ENCODE results near the gene ACSS3. TPM values are rescaled to one million over a fixed set of nuclear protein-coding genes. Genes with fewer than 3 reads are reported as not detected.

Gene ACSS3
- total and polyA plus RNA-seq, 10 of the 15 experiments (the other 5 are each of a cell fraction or from before 2014, with no cell fraction given): 0.06 to 0.31 TPM; not detected in 8

DNA sequence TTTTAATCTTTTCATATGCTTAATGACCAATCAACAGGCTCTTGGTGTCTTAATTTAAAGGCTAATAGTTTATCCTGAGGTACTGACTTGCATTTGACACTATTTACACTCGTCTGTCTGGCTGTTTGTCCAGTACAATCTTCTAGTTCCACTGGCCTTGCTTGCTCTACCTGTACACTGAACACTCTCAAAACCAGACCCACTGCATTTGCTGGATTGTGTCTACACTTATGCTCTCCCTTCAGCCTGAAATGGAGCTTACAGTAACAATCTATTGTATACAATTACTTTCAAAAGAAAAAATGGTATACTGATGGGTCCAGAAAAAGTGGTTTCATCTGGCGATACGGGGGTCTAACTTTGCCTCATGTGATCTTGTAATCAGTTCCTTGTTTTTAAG lies 2.3 kb upstream of the ACSS3 start (continued):
- TF ChIP-seq, protein P1, sequence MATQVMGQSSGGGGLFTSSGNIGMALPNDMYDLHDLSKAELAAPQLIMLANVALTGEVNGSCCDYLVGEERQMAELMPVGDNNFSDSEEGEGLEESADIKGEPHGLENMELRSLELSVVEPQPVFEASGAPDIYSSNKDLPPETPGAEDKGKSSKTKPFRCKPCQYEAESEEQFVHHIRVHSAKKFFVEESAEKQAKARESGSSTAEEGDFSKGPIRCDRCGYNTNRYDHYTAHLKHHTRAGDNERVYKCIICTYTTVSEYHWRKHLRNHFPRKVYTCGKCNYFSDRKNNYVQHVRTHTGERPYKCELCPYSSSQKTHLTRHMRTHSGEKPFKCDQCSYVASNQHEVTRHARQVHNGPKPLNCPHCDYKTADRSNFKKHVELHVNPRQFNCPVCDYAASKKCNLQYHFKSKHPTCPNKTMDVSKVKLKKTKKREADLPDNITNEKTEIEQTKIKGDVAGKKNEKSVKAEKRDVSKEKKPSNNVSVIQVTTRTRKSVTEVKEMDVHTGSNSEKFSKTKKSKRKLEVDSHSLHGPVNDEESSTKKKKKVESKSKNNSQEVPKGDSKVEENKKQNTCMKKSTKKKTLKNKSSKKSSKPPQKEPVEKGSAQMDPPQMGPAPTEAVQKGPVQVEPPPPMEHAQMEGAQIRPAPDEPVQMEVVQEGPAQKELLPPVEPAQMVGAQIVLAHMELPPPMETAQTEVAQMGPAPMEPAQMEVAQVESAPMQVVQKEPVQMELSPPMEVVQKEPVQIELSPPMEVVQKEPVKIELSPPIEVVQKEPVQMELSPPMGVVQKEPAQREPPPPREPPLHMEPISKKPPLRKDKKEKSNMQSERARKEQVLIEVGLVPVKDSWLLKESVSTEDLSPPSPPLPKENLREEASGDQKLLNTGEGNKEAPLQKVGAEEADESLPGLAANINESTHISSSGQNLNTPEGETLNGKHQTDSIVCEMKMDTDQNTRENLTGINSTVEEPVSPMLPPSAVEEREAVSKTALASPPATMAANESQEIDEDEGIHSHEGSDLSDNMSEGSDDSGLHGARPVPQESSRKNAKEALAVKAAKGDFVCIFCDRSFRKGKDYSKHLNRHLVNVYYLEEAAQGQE (IDR thresholded peaks at IDR 0.05; ENCODE audit: low read depth, low read length): no peak
- TF ChIP-seq NFIC (IDR thresholded peaks at IDR 0.05; ENCODE audit: low read depth, low read length): no peak

DNA sequence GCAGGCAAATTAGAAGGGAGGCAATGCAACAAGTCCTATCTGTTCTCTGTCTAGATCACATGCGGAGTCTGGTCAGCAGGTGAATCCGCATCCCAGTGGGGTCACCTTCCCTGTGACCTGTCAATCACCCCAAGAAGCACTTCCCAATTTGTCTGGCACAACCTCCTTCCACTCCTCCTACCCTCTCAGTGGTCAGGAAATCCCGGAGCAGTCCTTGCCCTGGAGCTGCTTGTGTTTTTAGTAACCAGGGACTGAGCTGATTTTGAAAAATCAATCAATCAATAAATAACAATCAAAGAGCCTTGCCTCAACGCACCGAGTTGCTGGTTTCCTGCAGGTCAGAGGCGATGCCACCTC lies 572 bp upstream of the ACSS3 start:
- no TSS peak for BruUV-seq (replicated peaks)
- no peak for ATAC-seq
- RAD21 ChIA-PET (ENCODE audit: unreplicated experiment): no interaction called here
- in situ Hi-C loops (cut with MboI): no loop called here
- Histone ChIP-seq H3K27me3 (replicated peaks in 1 of 2; ENCODE audit: control insufficient read depth in 2 of 2, insufficient read depth in 2 of 2, low read length in 1 of 2) (peaks cover 2 to 4% of the 10 kb centered on the region in 2 experiments; a peak in 3 of 4 replicates), H3K4me2 (ENCODE audit: control insufficient read depth, insufficient read depth) (no peak overlapping the region), H3K79me2 (ENCODE audit: control insufficient read depth, insufficient read depth, low read length) (no peaks in the 10 kb centered on the region), H3K27ac (ENCODE audit: control insufficient read depth, insufficient read depth) (no peak overlapping the region), H3K36me3 (ENCODE audit: control insufficient read depth in 2 of 2, insufficient read depth in 2 of 2, low read length in 1 of 2) (no peaks in the 10 kb centered on the region), H4K20me1 (ENCODE audit: control insufficient read depth, insufficient read depth) (no peaks in the 10 kb centered on the region), H3K9ac (ENCODE audit: control insufficient read depth, insufficient read depth, low read length) (no peak overlapping the region), H3K9me3 (replicated peaks; ENCODE audit: control insufficient read depth, insufficient read depth, low read length) (no peaks in the 10 kb centered on the region), H3K4me3 (no peak overlapping the region), H3K4me1 (ENCODE audit: control insufficient read depth, insufficient read depth, low read length) (no peaks in the 10 kb centered on the region), H2AFZ (ENCODE audit: control insufficient read depth, low read depth, low read length) (no peak overlapping the region)
- no peak for TF ChIP-seq LARP7 (IDR thresholded peaks at IDR 0.05)
- TF ChIP-seq STAT3 (IDR thresholded peaks at IDR 0.05; ENCODE audit: low read depth, low read length): no peak
- no peak for TF ChIP-seq POLR2AphosphoS5 (IDR thresholded peaks at IDR 0.05; ENCODE audit: low read length)
- TF ChIP-seq, protein P2, sequence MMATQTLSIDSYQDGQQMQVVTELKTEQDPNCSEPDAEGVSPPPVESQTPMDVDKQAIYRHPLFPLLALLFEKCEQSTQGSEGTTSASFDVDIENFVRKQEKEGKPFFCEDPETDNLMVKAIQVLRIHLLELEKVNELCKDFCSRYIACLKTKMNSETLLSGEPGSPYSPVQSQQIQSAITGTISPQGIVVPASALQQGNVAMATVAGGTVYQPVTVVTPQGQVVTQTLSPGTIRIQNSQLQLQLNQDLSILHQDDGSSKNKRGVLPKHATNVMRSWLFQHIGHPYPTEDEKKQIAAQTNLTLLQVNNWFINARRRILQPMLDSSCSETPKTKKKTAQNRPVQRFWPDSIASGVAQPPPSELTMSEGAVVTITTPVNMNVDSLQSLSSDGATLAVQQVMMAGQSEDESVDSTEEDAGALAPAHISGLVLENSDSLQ (IDR thresholded peaks at IDR 0.05): no peak
- no peak for TF ChIP-seq TARDBP (IDR thresholded peaks at IDR 0.05; ENCODE audit: borderline replicate concordance)
- no peak for TF ChIP-seq SMAD1 (IDR thresholded peaks at IDR 0.05; ENCODE audit: low read depth, partially characterized antibody)
- no peak for TF ChIP-seq POU2F2 (IDR thresholded peaks at IDR 0.05; ENCODE audit: borderline replicate concordance, low read depth, low read length)
- TF ChIP-seq TCF3 (IDR thresholded peaks at IDR 0.05; ENCODE audit: borderline replicate concordance, insufficient read depth, low read depth, low read length): no peak
- no peak for TF ChIP-seq MEF2B (IDR thresholded peaks at IDR 0.05; ENCODE audit: partially characterized antibody, poor library complexity, severe bottlenecking)
- TF ChIP-seq NR2C1 (IDR thresholded peaks at IDR 0.05): no peak
- no peak for TF ChIP-seq YY1 (IDR thresholded peaks at IDR 0.05; ENCODE audit: low read depth, low read length)
- TF ChIP-seq MTA2 (IDR thresholded peaks at IDR 0.05; ENCODE audit: low read depth): no peak
- no peak for TF ChIP-seq BRCA1 (IDR thresholded peaks at IDR 0.05; ENCODE audit: low read depth, low read length)
- DNase-seq (ENCODE audit: low read depth, low spot score): no peak
- POLR2A ChIA-PET: no interaction called here
- no peak for FAIRE-seq
- SMC1A ChIA-PET (ENCODE audit: uncharacterized antibody, unreplicated experiment): no interaction called here
- 35% methylated on average over 6 of the region's 6 CpGs for WGBS (ENCODE audit: insufficient coverage, insufficient replicate concordance, low lambda C conversion rate, missing lambda C conversion rate)
- CTCF ChIA-PET: no interaction called here
- intact Hi-C loops (cut with micrococcal nuclease; ENCODE audit: unreplicated experiment): no loop called here
